ELR (cell line): ENCODE results near the gene TRIM29.
"Not testable (repeated sequence)": the region's sequence is repeated elsewhere in the genome, so short reads cannot be mapped to it uniquely, and the experiment has no call there.

Source experiments
- DNase-seq: peaks from one replicate; pipeline ENCODE4 v3.0.0-alpha.2; 2015; ENCODE audit warnings: low read depth

The TRIM29 gene, protein sequence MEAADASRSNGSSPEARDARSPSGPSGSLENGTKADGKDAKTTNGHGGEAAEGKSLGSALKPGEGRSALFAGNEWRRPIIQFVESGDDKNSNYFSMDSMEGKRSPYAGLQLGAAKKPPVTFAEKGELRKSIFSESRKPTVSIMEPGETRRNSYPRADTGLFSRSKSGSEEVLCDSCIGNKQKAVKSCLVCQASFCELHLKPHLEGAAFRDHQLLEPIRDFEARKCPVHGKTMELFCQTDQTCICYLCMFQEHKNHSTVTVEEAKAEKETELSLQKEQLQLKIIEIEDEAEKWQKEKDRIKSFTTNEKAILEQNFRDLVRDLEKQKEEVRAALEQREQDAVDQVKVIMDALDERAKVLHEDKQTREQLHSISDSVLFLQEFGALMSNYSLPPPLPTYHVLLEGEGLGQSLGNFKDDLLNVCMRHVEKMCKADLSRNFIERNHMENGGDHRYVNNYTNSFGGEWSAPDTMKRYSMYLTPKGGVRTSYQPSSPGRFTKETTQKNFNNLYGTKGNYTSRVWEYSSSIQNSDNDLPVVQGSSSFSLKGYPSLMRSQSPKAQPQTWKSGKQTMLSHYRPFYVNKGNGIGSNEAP

DNA sequence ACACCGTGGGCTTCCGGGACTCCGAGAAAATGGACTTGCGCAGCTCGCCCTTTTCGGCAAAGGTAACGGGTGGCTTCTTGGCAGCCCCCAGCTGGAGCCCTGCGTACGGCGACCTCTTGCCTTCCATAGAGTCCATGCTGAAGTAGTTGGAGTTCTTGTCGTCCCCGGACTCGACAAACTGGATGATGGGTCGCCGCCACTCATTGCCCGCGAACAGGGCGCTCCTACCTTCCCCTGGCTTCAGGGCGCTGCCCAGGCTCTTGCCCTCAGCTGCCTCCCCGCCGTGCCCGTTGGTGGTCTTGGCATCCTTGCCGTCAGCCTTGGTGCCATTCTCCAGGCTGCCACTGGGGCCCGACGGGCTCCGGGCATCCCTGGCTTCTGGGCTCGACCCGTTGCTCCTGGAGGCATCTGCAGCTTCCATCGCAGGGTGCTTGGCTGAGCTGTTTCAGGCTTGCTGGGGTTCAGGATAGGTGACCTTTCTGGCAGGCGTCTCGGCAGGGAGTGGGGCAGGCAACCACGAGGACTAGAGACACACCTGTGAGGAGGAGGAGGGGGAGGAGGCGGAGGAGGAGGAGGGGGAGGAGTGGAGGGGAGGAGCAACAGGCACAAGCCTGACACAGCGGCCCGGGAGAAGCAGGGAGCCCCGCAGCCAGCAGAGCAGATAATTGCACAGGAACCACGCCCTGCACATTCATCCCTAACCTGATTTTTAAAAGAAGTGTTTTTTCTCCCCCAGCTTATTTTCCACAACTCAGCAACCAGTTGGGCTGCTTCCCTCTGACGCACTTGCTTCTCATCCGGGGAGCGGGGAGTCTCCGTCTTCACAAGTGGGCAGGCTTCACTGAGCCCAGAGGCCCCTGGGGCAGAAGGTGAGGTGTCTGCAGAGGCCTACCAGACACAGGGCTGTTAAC is at the start of gene TRIM29:
Gene TRIM29 (minus strand): TSS at position 503 of the 911 bp plus-strand sequence. CDS start 82 bp downstream, at position 421.
- no peak for DNase-seq

DNA sequence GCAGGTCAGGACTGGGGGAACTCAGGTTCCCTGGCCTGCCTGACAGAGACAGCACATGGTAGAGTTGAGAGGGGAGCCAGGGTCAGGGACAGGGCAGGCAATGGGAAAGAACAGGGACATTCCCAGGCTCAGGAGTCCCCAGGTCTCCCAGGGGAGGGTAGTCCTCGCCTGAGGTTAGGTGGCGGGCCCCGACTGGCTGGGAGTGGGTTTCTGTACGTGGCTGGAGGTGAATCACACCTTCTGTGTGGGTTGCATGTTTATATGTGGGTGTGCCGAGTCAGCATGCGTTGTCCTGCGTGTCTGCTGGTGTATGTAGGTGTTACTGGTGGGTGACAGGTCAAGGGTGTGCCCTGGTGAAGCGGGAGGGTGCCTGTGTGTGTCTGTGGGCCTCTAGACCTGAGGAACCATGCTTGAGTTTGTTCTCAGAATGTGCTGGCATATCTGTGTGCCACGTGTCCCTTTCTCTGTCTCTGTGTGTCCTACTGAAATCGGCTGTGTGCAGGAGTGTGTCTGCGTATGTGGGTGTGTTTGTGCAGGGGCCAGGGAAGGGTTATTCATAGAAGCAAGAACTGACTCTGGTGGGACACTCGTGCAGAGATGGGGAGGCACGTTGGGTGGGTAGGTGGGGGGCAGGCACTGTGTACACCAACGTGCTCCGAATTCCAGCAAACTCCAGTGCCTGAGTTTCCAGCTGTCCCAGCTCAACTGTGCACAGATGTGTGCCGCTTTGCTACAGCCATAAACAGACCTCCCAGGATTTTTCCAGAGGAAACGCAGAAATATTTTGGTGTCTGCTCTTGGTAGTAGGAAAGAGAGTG is 49.1 kb upstream of the TRIM29 start:
- peak; percentile 76 for DNase-seq

DNA sequence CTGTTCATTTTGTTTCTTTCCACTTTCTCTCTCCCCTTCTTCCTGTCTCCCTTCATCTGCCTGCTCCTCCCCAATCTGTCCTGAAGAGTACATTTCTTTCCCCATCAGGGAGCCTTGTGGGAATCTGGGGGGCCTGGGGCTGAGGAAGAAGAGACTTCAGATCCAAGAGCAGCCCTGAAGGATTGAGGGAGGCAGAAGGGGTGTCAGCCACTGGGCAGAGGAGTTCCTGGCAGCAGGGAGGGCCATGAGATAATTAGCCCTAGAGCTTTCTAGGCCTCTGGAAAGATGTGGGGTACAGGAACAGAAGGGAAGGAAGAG is 48.5 kb upstream of the TRIM29 start:
- no peak for DNase-seq

DNA sequence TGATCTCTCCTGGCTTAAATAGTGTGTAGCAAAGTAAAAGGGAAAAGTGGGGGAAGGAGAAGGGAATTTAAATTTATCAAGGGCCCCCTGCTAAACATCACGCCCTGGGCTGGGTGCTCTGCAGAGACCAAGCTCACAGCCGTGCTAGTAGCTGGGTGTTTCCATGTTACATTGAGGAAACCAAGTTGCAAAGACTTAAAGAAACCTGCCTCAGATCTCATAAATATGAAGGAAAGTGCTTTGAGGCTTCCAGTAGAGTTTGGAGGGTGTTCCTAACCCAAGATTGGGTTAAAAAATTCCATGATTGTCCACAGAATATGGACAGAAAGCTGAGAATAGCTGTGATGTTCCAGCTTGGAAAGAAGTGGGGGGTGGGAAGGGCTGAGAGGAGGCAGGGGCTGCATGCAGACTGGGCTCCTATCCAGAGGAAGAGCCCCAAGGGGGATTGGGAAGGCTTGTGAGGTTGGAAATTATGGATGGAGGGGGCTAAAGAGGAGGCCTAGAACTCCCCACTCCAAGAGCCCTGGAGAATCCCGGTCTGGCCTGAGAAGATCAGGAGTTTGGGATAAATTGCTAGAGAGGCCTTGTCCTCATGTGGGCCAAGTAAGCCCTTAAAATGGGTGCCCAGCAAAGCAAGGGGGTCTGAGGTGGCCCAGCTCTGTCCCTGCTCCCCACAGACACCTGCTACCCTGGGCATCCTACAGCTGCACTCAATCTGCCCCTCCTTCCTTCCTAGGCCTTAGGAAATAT is 48.0 kb upstream of the TRIM29 start:
- DNase-seq: no peak

DNA sequence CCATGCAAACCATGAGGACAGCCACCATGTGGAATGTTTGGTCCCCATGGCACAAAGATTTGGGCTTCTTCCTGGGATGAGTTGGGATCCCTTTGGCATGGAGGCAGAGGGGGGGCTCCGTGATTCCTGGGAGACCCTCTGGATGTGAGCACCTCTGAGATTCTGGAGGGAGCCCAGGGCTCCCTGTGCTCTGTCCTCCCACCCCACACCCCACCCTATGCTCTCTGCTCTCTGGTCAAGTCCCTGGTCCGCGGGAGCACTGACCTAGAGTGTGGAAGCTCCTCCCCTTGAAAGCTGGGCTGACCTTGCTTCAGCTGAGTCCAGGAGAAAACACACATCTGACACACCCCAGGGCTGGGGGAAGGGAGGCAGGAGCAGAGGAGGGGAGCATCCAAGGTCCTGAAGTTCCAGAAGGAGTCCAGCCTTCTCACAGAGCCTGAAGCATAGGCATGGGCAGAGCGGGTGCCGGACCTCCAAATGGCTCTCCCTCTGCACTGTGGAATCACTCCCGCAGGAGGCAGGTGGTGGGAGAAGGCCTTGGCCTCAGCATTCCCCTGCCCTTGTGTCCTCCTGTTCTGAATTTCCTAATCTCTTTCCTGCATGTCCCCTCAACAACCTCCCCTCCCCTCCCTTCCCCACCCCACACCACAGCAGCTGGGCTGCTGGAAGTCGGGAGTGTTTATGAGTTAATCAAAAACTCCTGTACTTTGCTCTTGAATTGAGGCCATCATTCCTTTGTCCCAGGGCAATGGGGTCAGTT is 47.2 kb upstream of the TRIM29 start:
- DNase-seq: peak; percentile 25

DNA sequence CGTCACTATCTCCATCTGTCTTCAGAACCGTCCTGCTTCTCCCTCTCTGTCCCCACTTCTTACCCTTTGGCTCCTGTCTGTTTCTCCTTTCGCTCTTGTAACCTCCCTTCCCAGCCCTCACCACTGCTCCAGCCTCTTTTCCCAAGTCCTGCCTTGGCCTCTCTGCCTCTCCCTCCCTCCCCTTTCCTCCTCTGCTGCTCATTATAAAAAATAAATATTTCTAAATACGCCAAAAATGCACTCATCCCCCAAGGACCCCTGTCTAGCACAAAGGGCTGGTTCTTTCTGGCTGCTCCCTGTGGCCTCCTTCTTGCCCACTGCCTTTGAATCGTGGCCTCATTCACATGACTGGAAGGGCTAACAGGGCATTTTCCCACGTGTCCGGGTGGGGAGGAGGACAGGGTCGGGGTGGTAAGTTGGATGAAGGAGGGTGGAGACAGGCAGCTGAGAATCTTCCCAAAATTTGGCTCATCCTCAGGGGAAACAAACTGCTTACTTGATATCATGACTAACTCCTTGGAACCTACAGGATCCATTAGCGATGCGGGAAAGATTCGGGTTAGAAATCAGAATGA is 46.5 kb upstream of the TRIM29 start:
- DNase-seq: no peak

DNA sequence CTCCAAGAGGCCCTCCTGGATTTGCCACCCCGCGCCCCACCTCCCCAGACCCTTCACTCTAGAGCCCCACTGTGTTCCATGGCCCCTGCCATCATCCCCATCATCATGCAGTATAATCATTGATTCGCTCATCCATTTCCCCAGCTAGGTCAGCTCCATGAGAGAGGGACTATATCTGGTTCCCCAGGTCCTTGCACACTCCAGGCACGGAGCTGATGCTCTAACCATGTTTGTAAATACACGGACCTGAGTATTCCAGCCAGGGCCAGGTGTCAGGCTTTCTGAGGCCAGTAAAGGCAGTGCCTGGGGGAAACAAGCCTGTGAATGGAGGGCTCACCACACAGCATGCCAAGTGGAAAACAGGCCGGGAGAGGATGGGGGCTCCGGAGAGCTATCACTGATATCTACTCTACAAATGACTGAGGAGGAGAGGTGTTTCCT is 45.8 kb upstream of the TRIM29 start:
- DNase-seq: no peak

DNA sequence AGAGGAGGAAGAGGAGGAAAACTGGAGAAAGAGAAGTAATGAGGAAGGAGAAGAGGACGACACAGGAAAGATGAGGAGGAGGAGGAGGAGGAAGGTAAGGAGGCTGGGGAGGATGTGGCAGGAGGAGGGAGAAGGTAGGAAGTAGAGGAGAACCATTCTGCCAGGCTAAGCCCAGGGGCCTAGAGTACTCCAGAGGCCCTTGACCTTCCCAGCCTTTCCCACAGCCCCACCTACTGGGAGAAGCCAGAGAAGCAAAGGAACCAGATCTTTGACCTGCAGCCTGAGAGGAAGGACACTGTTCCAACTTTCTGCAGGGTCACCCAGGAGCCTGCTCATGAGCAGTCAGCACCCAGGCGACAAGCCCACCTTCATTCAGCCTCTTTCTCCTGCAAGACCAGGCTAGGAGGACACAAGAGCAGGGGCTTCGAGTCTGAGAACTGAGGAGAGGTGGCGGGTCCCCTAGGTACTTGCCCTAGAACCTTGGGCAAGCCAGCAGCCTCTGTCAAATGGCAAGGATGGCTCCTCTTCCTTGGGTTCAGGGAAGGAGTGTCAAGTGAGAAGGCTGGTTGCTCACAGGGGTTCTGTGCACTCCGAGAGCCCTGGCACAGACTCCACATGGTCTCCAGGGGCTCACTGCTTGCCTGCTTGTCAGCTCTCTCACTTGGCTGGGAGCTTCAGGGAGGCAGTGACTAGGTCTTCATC is 45.0 kb upstream of the TRIM29 start:
- DNase-seq: peak; percentile 46

DNA sequence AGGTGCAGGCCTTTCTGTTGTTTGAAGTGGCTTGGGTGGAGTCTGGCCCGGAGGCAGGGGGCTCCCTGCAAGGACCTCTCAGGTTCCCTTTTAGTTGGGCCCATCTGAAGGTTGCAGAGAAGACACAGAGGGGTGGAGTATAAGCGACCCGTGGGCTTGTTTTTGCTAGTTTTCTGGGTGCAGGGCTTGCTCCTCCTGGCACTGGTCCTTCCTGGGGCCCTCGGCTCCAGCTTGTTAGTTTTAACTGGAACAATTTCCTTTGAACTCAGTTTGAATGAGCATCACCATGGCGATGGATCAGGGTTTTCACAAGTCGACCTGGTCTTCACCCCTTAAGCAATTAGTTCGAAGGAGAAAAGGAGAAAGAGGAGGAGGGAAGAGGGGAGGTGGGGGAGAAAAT is 44.5 kb upstream of the TRIM29 start:
- no peak for DNase-seq

DNA sequence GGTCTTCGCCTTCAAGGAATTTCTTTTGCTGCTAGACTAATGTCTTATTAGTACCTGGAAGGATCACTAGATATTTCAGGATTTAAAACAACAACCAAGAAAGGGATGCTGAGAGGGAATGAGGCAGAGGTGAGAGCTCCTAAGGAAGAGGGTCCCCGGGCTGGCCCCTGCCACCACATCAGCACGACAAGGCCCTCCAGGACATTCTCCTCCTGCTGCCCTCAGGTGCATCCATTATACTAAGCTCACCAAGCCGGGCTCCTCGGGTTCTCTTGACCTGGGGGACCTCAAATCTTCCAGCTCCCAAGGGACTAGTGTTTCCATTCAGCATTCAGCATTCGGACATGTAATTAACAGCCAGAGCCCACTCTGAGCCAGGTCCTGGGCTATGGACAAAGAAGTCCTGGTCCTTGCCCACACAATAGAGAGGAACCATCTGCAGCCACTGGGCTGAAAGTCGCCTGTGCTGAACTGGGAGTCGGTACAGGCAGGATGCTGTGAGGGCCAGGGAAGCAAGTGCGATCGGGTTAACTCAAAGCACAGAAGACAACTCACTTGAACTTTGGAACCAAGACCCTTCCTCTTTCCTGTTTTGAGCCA is 43.6 kb upstream of the TRIM29 start:
- DNase-seq: no peak

DNA sequence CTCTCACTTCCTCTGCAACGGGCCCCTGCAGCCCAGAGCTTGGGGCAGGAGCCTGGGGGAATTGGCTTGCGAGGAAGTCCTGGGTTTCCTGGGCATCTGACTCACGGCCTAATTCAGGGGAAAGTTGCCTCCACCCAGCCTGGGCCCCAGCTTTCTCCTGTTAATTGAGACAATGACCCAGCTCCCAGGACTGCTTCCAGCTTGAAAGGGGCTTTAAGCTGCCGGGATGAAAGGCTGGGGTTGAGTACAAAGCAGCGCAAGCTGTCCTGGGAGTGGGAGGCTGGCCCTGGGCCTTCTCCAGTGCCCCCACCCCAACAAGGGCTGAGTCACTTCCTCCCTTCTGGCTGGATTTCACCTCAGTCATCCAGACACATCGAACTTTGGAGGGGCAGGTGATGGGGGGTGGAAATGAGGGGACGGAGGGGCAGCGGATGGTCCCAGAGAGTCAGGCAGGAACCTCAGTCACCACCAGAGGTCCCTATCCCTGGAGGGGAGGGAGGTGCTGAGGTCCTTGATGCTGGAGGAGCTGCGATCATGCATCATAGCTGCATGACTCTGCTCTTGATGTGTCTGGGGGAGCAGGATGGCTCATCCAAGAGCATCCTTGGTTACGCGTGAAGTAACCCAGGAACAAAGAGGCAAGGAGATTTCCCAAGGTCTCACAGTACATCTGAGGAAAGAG is 42.8 kb upstream of the TRIM29 start:
- peak; percentile 78 for DNase-seq

DNA sequence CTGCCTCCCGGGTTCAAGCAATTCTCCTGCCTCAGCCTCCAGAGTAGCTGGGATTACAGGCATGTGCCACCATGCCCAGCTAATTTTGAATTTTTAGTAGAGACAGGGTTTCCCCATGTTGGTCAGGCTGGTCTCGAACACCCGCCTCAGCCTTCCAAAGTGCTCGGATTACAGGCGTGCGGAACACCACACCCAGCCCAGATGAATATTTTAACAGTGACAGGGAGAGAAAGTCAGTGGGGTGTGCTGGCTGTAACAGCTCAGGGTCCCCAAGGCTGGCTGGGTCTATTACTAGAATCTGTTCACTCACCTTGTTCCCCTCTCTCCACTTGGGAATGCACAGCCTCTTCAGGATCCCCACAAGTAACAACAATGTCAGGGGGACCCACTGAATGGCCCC is 42.1 kb upstream of the TRIM29 start:
- not testable (repeated sequence) for DNase-seq

DNA sequence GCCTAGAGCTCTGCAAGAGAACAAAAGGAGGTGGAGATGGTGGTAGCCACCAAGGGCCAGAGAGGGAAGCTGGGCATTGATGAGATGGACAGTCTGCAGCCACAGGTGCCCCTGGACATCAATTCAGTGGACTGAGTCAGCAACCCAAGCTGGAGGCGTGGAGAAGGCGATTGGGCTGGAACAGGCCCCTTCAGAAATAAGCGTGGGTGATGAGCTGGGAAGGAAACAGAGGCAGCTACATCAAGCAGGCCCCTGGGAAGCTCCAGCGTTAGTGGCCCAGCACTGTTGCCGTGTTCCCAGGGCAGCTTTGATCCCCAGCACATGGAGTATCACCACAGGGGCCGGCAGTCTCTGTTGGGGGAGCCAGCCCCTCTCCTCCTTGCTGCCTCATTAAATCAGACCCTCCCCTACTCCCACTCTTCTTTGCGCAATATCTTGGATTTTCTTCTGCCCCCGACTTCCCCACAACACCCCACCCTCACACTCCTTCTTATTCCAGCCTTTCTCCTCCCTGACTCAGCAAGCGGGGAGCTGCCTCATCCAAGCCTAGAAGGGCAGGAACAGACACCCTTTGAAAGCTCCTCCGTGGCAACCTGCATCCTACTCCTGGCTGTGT is 41.3 kb upstream of the TRIM29 start:
- DNase-seq: peak; percentile 9

DNA sequence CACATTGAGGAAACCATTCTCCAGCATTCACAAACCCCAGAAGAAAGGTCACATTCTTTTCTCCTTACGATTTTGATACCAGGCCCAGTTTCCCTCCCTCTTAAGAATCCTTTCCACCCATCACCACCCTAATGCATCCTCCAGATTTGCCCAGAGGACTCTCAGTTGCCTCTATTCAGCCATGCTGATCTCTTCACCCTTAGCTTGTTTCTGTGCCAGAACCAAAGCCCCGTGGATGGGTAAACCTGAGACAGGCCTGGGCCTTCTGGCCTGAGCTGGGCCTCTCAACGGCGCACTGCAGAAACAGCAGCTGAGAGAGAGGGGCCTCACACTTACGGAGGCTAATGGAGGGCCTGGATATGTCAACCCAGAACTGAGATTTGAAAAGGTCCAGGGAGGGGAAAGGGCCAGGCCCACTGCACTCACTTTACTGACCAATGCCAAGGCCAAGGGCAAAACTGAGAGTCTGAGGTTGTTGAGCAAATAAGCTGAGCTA is 40.7 kb upstream of the TRIM29 start:
- peak; percentile 22 for DNase-seq

DNA sequence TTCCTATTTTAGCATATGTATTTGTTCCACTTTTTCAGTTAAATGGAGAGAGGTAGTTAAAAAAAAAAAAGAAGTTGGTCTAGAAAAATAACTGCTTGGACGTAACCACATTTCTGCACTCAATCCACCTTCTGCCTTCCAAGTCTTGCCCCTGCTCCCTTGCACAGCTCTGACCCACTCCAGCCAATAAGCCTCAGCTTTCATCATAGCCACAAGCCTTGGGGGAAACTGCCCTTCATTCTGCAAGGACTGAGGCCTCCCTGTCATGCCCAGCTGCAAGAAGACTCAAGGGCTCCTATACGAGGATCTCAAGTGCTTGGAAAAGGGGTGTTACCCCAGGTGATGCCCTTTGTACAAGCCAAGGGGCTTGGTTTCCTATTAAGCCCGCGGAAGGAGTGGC is 37.0 kb upstream of the TRIM29 start:
- DNase-seq: no peak

DNA sequence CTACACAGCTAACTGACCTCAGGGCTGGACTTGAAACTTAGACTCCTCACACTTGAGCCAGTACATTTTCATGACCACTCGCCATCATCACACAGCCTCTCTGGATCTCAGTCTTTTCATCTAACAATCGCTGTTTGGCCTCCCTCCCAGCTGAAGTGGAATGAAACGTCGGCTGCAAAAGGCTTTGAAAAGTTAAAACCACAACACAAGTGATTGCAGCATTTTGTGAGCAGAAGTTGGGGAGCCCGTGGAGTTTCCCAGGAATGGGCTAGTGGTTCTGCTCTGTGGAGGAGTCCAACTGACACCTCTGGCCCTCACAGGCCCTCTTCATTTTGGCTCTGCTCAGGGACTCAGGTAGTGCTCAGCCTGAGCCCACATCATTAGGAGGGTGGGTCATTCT is 35.9 kb upstream of the TRIM29 start:
- no peak for DNase-seq

DNA sequence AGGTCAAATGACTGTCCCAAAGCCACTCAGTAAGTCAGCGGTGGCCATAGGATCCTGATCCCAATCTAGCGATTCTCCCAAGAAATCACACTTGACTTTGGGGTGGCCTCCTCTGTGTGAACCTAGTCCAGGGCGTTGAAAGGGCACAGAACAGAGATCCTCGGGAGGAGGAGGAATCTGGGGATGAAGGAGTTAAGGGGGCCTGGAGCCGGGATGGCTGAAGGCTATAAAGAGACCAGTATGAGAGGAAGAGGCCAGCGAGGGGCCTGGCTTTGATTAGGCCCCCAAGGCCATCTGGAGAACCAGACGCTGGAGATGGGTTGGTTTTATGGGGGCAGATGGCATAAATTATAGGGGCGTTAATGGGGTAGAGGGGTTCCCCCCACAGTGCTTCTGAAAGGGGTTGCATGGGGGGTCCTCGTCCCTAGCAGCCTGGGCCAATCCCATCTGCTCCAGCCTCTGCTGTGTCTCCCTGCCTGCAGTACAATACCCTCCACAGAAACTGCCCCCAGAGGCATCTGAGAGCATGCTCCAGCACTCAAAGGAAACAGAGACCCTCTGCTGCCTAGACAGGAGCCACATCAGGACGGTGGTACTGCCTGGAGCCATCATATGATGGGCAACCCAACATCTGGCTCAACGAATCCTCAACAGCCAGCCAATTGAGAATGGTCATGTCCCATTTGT is 35.2 kb upstream of the TRIM29 start:
- no peak for DNase-seq
